ENCODE measurements around the gene ADCY6.

Gene ADCY6

DNA sequence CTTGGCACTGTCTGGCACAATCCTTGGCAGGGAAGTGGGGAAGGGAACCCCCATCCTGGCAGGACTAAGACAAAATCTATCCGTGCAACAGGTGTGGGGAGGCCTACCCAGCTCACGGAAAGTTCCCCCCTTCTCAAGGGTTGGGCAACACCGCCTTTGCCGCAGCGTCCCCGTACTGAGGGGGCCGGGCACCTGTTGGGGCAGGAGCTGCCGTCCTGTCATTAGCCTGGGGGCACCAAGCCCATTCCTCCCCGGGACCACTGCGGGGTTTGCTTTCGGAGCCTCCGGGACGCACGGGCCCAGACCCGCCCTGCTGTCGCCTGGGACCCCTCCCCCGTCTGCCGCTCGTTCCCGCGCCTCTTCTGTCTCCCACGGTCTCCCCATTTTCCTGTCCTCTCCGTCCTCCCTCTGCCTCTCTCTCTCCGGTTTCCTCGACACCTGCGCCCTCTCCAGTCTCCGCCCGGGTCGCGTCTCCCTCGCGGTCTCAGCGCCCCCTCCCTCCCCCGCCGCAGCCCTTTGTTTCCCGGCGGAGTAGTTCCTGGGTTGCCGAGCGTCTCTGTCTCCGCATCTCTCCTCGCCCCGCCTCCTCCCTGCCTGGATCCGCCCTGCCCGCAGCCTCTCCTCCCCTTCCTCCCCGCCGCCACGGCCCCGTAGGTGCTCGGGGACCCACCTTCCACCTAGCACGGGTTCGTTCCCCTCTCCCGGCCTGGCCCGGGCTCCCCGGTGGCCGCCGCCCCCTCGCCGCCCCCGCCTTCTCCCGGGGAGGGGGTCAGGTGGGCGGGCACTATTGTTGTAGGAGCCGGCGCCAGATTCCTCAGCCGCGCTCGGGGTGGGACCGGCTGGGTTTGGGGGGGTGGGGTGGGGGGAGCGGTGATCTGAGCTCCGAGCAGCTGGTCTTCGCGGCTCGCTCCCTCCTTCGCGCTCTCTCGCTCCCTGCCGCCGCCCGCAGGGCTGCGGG, 29.3 kb upstream of the ADCY6 start, which contains the start of gene CACNB3:
CACNB3 (plus strand) TSS at position 624 of the 958 bp plus-strand sequence. CDS start 434 bp downstream, outside the sequence.
- no CpG with 5 or more reads among the region's 79 CpGs for WGBS (ENCODE audit: extremely low coverage, insufficient coverage, insufficient read length)
- peaks cover 2% of the 10 kb centered on the region for H3K9me3 ChIP-seq (ENCODE audit: insufficient read depth, low read depth, low read length)

GRCh38 chr12:48816143-48816854, 27.4 kb upstream of the ADCY6 start:
- no peak overlapping the region for H2AFZ ChIP-seq (ENCODE audit: insufficient read depth, low read length, poor library complexity)
- no peak overlapping the region for H2BK5ac ChIP-seq (ENCODE audit: low read depth, low read length, poor library complexity)
- no peak overlapping the region for H2AK5ac ChIP-seq (ENCODE audit: low read length)
- H3K4me1 ChIP-seq (ENCODE audit: control insufficient read depth in 1 of 2, insufficient read depth in 2 of 2, low read length in 2 of 2) = peaks cover 19% of the 10 kb centered on the region in 2 experiments
- no peak overlapping the region for H4K8ac ChIP-seq (ENCODE audit: low read depth, low read length)
- no peak overlapping the region for H4K12ac ChIP-seq (ENCODE audit: low read depth, low read length)
- no peak overlapping the region for H3K4me3 ChIP-seq (ENCODE audit: low read depth, low read length)
- H3K4ac ChIP-seq (ENCODE audit: low read depth, low read length) = no peak overlapping the region
- H2BK12ac ChIP-seq (ENCODE audit: low read length) = no peak overlapping the region
- no peaks in the 10 kb centered on the region for H3K36me3 ChIP-seq (ENCODE audit: control insufficient read depth in 1 of 2, insufficient read depth in 2 of 2, low read length in 2 of 2)
- no peak overlapping the region for H3K14ac ChIP-seq (ENCODE audit: low read length)
- H3K27ac ChIP-seq (ENCODE audit: low read depth, low read length) = no peak overlapping the region
- peak overlapping the region; percentile 80 for H3K4me2 ChIP-seq (ENCODE audit: low read length)
- H3K79me2 ChIP-seq (ENCODE audit: control insufficient read depth, insufficient read depth, low read length, poor library complexity) = peaks cover 18% of the 10 kb centered on the region
- H3K27me3 ChIP-seq (ENCODE audit: insufficient read depth, low read length) = no peaks in the 10 kb centered on the region
- H3K9me3 ChIP-seq (ENCODE audit: insufficient read depth, low read depth, low read length) = peaks cover 2% of the 10 kb centered on the region
- WGBS (ENCODE audit: extremely low coverage, insufficient coverage, insufficient read length) = no CpG with 5 or more reads among the region's 3 CpGs
- DNase-seq = no peak
- H3K23ac ChIP-seq (ENCODE audit: low read length) = no peak overlapping the region
- no peak overlapping the region for H3K9ac ChIP-seq (ENCODE audit: low read length)
- H3K79me1 ChIP-seq (ENCODE audit: low read length) = peaks cover 33% of the 10 kb centered on the region
- no peak overlapping the region for H2BK120ac ChIP-seq (ENCODE audit: insufficient read depth, low read length, poor library complexity)
- H3K18ac ChIP-seq (ENCODE audit: low read length) = no peak overlapping the region
- H4K91ac ChIP-seq (ENCODE audit: low read depth, low read length) = no peak overlapping the region

More for the DNA sequence above, 29.3 kb upstream of the ADCY6 start, which contains the start of gene CACNB3:
- Histone ChIP-seq H3K79me2 (ENCODE audit: control insufficient read depth, insufficient read depth, low read length, poor library complexity) (peaks cover 18% of the 10 kb centered on the region), H3K4me3 (ENCODE audit: low read depth, low read length) (peak within 1 kb of the TSS; percentile 80), H2BK5ac (ENCODE audit: low read depth, low read length, poor library complexity) (peak within 1 kb of the TSS; percentile 27), H3K79me1 (ENCODE audit: low read length) (peaks cover 33% of the 10 kb centered on the region), H3K23ac (ENCODE audit: low read length) (no peak within 1 kb of the TSS), H2AFZ (ENCODE audit: insufficient read depth, low read length, poor library complexity) (peak within 1 kb of the TSS; percentile 98), H3K4me1 (ENCODE audit: control insufficient read depth in 1 of 2, insufficient read depth in 2 of 2, low read length in 2 of 2) (peaks cover 18 to 19% of the 10 kb centered on the region in 2 experiments), H3K27me3 (ENCODE audit: insufficient read depth, low read length) (no peaks in the 10 kb centered on the region), H3K14ac (ENCODE audit: low read length) (peak within 1 kb of the TSS; percentile 80), H2BK120ac (ENCODE audit: insufficient read depth, low read length, poor library complexity) (peak within 1 kb of the TSS; percentile 20), H2BK12ac (ENCODE audit: low read length) (peak within 1 kb of the TSS; percentile 24), H4K91ac (ENCODE audit: low read depth, low read length) (peak within 1 kb of the TSS; percentile 88), H3K18ac (ENCODE audit: low read length) (peak within 1 kb of the TSS; percentile 86), H4K12ac (ENCODE audit: low read depth, low read length) (peak within 1 kb of the TSS; percentile 63), H3K27ac (ENCODE audit: low read depth, low read length) (no peak within 1 kb of the TSS), H3K36me3 (ENCODE audit: control insufficient read depth in 1 of 2, insufficient read depth in 2 of 2, low read length in 2 of 2) (peaks cover under 1 to 3% of the 10 kb centered on the region in 2 experiments), H3K4ac (ENCODE audit: low read depth, low read length) (peak within 1 kb of the TSS; percentile 22), H3K9ac (ENCODE audit: low read length) (peak within 1 kb of the TSS; percentile 75), H4K8ac (ENCODE audit: low read depth, low read length) (peak within 1 kb of the TSS; percentile 94), H3K4me2 (ENCODE audit: low read length) (peak within 1 kb of the TSS; percentile 82), H2AK5ac (ENCODE audit: low read length) (peak within 1 kb of the TSS; percentile 69)
- DNase-seq = peak; percentile 43 to 63

DNA sequence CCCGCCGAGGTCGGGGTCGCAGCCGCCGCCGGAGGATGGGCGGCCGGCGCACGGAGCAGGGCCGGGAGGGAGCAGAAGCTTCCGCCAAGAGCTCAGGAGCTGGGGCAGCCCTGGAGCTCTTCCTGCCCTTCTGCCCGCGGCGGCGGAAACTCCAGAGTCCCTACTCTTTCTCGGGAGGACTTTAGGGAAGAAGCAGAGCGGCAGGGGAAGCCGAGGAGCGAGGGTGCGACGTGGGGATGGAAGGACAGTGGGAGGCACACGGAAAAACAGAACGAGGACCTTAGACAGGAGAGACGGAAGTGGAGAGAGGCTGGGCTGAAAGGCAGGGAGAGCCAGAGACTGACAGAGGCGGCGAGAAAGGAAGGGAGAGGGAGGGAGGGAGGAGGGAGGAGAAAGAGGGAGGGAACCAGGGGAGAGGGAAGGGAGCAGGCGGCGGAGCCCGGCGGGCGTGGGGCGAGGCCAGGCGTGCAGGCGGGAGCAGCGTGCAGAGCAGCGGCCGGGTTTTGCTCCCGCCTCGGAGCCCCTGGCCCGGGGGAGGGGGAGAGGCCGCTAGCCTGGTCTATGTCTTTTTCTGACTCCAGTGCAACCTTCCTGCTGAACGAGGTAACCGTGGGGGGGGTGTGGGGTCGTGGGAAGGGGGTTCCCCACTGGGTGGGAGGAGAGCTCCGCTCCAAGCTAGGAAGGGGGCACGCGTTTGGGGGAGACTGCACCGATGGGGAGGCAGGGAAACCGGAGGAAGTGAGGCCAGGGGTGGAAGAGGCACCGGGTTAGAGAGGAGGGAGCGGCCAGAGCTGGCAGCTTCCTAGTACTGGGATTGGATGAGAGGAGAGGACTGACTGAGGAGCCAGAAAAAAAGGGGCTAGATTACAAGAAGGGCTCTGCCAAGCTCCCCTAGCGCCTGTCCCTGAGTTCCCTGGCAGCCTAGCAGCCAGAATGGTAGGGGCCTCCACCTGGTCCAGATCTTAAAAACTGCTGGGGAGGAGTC, 26.5 kb upstream of the ADCY6 start:
- Histone ChIP-seq H4K8ac (ENCODE audit: low read depth, low read length) (peak overlapping the region; percentile 96), H3K4me2 (ENCODE audit: low read length) (peak overlapping the region; percentile 80), H2AFZ (ENCODE audit: insufficient read depth, low read length, poor library complexity) (peak overlapping the region; percentile 89), H2BK5ac (ENCODE audit: low read depth, low read length, poor library complexity) (peak overlapping the region; percentile 84), H3K4me1 (ENCODE audit: control insufficient read depth in 1 of 2, insufficient read depth in 2 of 2, low read length in 2 of 2) (peaks cover 22% of the 10 kb centered on the region in 2 experiments), H2AK5ac (ENCODE audit: low read length) (peak overlapping the region; percentile 66), H3K9me3 (ENCODE audit: insufficient read depth, low read depth, low read length) (peaks cover 1% of the 10 kb centered on the region), H3K27ac (ENCODE audit: low read depth, low read length) (peak overlapping the region; percentile 85), H3K18ac (ENCODE audit: low read length) (peak overlapping the region; percentile 88), H3K27me3 (ENCODE audit: insufficient read depth, low read length) (no peaks in the 10 kb centered on the region), H3K79me2 (ENCODE audit: control insufficient read depth, insufficient read depth, low read length, poor library complexity) (peaks cover 18% of the 10 kb centered on the region), H3K36me3 (ENCODE audit: control insufficient read depth in 1 of 2, insufficient read depth in 2 of 2, low read length in 2 of 2) (no peaks in the 10 kb centered on the region), H3K23ac (ENCODE audit: low read length) (no peak overlapping the region), H4K91ac (ENCODE audit: low read depth, low read length) (peak overlapping the region; percentile 75), H2BK12ac (ENCODE audit: low read length) (peak overlapping the region; percentile 11), H2BK120ac (ENCODE audit: insufficient read depth, low read length, poor library complexity) (peak overlapping the region; percentile 87), H3K4me3 (ENCODE audit: low read depth, low read length) (peak overlapping the region; percentile 67), H3K9ac (ENCODE audit: low read length) (peak overlapping the region; percentile 76), H3K79me1 (ENCODE audit: low read length) (peaks cover 33% of the 10 kb centered on the region), H4K12ac (ENCODE audit: low read depth, low read length) (peak overlapping the region; percentile 88), H3K14ac (ENCODE audit: low read length) (peak overlapping the region; percentile 77), H3K4ac (ENCODE audit: low read depth, low read length) (peak overlapping the region; percentile 61)
- no CpG with 5 or more reads among the region's 54 CpGs for WGBS (ENCODE audit: extremely low coverage, insufficient coverage, insufficient read length)
- peak; percentile 65 to 74 for DNase-seq
